Activated CD4-positive, alpha-beta T cell treated with anti-CD3 and anti-CD28 coated beads, Interleukin-2, amount 50 U/mL, for 24 hours (primary cell): Measurements from ENCODE around the gene GPR137.
"Not testable (repeated sequence)": the region's sequence is repeated elsewhere in the genome, so short reads cannot be mapped to it uniquely, and the experiment has no call there.

Experiments used
- DNase-seq, 2 donors: peaks; one replicate each; pipeline ENCODE4 v3.0.0-alpha.2; 2020; ENCODE audit warnings: low read depth in 1 of 2, low spot score in 1 of 2

Gene GPR137, protein sequence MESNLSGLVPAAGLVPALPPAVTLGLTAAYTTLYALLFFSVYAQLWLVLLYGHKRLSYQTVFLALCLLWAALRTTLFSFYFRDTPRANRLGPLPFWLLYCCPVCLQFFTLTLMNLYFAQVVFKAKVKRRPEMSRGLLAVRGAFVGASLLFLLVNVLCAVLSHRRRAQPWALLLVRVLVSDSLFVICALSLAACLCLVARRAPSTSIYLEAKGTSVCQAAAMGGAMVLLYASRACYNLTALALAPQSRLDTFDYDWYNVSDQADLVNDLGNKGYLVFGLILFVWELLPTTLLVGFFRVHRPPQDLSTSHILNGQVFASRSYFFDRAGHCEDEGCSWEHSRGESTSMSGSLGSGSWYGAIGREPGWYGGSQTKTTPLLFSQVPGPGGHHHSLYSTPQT

DNA sequence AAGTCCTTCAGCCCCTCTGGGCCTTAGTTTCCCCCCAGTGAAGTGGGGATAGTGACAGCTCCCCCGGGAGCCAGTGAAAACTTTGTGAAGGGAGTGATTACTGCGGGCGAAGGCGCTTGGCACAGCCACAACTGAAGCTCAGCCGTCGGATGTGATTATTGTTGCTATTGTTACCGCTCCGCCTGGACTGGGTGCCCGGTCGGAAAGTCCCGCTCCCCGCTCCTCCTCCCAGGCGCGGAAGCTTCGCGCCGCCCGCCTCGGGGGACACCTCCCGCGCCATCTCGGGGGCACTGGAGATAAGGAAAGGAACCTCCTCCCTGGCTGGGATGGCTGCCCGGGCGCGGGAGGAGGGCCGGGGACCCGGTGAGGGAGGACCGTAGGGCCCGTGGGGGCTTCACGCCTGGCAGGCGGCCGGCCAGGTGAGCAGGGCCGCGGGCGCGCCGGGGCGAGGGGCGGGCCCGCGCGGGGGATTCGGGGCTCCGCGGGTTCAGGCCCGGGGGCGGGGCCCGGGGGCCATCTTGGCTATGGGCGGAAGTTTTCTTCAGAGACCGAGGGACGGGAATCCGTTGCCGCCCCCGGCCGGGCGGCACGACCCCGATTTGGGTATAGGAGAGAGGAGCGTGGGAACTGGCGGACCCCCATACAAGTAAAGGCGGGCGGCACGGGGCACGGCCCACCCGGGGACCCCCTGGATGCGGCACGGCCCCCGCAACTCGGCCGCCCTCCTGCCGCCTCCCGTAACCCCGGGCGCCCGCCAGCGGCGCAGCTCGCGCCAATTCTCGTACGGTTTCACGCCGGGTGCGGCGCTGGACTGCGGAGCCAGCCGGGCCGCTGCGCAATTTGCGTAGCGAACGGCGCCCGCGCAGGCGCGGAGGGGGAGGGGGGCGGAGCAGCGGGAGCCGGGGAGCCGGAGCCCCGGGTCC, at the start of gene GPR137:
GPR137 (plus strand) TSS at position 887 of the 923 bp plus-strand sequence. CDS start 677 bp downstream, outside the sequence.
- peak; percentile 80 to 97 for DNase-seq

DNA sequence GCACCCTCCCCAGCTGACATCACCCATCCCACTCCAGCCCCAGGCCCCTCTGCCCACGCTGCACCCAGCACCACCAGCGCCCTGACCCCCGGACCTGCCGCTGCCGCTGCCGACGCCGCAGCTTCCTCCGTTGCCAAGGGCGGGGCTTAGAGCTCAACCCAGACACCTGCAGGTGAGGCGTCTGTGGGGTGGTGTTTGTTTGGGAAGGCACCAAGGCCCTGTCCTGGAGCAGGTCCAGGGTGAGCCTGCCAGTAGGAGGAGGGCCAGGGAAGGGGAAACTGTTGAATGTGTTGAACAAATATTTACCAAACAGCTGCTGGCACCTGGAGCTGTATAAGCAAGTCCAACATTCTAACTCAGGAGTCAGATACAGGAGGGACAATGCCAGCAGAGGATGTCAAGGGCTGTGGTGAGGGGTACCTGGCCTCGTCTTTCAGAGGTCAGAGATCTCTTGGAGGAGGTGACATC, 48.1 kb upstream of the GPR137 start:
- DNase-seq: no peak

DNA sequence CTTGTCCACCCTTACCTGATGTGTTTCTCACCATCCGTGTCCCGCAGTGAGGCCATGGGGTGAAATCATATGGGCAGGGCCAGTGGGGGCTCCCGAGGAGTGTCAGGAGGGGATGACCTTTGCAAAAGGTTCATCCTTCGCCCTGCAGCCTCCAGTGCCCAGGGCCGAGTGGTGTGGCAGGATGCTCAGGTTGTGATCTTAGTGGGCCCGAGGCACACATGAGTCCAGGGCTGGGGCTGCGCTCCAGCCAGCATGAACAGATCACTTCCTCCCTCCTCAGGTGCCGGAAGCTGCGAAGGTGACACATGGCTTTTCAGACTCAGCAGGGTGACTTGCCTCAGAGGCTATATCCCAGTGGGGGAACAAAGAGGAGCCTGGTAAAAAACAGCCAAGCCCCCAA, 47.6 kb upstream of the GPR137 start:
- DNase-seq: no peak

DNA sequence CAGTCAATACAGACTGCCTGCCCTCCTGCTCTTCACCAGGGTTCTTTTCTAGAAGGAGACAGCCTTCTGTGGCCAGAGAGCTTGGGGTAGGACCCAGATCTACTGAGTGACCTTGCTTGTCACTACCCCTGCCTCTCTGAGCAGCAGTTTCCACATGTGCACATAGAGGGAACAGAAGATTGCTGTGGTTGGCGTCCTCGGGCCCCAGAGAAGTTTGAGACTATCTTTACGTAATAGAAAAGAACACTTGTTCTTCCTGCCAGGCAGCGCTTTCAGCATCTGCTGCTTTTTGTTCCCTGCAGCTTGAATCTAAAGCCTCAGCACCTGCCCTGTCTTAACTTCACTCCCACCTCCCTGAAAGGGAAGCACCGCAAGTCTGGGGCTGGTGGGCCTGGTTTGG, 46.6 kb upstream of the GPR137 start:
- DNase-seq: no peak

DNA sequence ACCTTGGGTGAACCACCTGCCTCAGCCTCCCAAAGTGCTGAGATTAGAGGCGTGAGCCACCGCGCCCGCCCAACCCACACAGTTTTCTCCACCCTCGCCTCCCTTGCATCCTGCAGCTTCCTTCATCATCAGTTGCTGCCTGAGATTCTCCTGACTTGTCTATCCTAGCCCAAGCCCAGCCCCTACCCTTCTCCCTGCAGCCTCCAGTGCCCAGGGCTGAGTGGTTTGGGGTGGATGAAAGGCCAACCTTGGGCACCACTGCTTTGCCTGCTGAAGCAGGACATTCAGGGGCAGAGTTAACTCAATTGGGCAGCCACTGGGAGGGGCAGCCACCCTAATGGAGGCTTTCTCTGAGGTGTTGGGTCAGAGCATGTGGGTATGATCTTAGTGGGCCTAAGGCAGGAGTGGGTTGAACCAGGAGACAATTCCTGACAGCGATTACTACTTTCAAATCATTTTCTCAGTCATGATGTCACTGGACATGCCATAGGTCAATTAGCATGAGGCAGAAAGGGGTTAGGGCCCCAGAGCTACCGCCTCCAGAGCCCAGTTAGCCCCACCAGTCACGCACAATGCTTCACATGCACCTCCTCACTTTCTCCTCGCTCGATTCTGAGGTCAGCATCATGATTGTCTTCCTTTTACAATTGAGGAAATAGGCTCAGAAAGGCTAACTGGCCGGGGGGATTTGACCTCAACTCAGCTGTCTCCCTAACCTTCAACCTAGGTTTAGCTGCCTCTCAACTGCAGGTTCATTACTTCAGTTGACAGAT, 45.8 kb upstream of the GPR137 start:
- no peak for DNase-seq

DNA sequence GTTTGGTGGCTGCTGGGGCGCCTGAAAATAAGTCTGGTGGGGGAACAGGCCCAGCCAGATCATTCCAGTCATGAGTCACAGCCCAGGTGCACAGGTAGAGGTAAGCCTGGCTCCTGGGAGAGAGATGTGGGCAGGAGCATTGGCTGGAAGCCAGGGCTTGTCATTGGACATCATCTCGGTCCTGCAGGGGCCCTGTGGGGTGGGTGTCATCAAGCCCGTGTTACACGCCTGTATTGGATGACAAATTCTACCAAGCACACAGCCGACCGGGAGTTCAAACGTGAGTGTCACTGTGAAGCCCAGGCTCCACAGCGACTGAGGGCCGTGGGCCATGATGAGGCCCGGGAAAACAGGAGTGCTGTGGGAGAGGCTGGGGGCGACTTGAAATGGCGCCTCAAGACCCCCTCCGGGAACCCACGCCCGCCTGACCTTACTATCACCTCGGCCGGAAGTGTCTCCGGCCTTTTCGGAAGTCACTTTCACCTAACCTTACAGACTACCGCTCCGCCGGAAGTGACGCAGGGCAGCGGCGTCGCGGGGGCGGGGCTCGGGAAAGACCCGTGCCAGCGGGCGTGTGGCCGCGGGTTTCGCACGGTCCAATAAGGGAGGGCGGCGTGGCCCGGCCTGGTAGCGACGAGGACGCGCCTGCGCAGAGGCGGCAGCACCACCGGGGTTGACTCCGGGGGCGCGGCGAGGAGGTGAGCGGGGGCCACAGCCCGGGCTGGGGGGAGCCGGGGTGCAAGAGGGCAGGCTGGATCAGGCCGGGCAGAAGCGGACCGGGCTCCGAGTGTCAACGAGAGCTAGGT, 45.0 kb upstream of the GPR137 start, which contains the start of gene FKBP2:
FKBP2 (plus strand) TSS at position 661 of the 806 bp plus-strand sequence. CDS start 1,293 bp downstream, outside the sequence.
- peak; percentile 96 for DNase-seq

DNA sequence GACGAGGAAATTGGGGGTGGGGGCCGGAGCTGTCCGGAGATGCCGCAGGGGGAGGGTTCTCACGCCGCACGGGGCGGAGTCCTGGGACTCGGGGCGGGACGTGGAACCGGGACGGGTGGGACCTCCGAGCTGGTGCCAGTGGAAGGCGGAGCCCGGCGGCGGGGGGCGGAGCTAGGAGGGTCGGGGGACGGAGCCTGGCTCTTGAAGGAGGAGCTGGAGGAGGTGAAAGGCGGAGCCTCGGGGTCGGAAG, 44.5 kb upstream of the GPR137 start:
- peak; percentile 99 for DNase-seq

DNA sequence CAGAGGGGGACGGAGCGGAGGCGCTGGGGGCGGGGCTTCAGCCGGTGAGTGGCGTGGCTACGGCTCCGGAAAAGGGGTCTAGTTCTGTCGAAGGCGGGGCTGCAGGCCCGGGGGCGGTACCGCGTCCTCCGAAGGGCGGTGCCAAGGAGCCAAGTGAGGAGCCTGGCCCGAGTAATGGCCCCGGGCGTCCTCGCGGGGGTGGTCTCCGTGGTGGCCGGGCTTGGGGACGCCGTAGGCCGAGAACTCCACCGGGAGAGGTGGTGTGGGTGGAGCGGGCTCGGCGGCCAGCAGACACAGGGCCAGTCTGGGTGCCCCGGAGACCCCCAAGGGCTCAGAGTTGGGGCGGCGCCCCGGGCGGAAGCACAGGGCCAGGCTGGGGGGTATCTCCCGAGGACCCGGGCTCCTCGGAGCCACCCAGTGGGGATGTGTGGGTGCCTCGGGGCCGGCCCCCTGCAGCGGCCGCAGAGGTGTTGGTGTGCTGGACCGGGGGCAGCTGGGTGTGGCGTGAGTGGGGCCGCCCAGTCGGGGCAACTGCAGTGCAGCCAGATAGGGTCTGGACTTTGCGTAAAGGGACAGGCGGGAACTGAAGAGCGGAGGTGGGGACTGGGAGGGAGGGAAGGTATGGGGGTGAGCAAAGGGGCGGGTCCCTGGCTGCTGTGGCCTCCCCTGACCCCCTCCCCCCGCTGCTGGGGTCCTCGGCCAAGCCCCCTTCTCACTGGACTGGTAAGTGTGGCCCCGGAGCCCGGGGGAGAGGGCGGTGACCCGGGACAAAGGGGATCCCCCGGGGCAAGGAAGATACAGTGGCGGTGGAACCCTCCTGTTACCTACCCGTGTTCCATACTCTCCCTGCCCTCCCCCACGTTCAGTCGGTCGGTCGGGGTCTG, 43.9 kb upstream of the GPR137 start:
- DNase-seq: no peak

DNA sequence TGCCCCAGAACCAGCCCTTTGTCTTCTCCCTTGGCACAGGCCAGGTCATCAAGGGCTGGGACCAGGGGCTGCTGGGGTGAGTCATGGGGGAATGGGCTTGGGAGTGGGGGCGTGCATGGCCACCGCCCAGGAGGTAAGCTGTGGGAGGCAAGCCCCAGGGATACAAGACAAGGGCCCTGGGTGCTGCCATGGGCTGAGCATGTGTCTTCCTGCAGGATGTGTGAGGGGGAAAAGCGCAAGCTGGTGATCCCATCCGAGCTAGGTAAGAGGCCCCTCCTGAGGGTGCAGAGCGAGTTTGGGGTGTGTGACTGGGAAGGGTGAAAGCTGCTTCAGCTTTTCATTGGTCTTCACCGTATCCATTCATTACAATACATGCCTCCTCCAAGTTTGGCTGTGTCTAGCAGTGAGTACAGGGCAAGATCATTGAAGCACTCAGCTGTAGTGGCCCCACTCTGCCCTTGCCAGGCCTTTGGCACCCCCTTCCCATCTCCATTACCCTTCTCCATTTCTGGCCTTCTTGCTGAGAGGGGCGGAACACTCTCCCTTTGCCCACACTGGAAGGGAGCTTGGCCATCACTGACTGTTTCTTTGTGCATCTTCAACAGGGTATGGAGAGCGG, 42.3 kb upstream of the GPR137 start:
- DNase-seq: no peak

DNA sequence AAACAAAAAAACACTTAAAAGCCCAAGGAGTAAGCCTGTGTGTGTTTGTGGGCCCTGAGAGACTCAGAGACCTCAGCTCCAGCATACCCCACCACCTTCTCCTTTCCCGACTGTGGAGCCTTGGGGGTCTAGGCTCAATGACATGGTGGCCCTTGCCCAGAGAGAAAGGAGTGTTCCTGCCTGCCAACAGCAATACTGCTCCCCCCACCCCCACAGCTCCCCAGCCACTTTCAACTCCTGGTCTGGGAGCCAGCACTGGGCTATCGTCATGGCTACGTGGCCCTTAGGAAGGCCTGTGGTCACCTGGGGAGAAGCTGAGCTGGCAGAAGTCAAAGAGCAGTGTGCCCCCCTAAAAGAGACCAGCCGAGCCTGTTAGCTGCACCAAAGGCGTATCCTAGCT, 41.5 kb upstream of the GPR137 start:
- DNase-seq: no peak

DNA sequence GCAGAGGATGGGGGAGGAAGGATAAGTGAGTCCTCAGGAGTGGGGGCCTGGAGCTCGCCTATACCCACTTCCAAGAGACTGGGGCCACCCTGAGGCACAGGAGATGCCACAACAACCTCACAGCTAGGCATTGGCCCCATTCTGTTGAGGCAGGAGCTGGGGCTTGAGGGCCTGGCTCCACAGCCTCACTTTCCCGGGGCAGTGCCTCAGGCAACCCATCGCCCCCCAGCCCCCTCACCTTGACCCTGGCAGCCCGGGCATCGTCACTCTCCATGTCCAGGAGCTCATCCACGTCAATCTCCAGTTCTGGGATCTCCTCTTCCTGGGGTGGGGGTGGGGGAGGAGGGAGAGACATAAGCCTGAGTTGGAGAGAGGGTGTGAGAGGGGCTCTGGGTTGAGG, 40.7 kb upstream of the GPR137 start:
- no peak for DNase-seq

DNA sequence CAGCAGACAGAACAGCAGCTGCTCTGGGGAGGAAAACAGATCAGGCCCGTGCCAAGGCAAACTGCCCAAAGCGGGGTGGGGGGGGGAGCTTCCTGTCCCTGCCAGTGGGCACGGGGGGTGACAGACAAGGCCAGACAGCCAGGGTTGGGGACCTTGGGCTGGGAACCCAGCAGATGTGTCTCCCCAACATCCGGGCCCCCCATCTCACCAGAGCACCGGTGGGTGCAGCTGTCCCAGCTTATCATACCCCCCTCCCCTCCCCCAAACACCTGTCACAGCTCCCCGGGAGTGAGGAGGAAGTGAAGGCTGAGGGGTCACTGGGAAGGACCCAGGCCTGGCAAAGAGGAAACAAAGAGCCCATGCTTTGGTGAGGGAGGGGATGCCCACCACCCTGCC, 40.2 kb upstream of the GPR137 start:
- DNase-seq: no peak

DNA sequence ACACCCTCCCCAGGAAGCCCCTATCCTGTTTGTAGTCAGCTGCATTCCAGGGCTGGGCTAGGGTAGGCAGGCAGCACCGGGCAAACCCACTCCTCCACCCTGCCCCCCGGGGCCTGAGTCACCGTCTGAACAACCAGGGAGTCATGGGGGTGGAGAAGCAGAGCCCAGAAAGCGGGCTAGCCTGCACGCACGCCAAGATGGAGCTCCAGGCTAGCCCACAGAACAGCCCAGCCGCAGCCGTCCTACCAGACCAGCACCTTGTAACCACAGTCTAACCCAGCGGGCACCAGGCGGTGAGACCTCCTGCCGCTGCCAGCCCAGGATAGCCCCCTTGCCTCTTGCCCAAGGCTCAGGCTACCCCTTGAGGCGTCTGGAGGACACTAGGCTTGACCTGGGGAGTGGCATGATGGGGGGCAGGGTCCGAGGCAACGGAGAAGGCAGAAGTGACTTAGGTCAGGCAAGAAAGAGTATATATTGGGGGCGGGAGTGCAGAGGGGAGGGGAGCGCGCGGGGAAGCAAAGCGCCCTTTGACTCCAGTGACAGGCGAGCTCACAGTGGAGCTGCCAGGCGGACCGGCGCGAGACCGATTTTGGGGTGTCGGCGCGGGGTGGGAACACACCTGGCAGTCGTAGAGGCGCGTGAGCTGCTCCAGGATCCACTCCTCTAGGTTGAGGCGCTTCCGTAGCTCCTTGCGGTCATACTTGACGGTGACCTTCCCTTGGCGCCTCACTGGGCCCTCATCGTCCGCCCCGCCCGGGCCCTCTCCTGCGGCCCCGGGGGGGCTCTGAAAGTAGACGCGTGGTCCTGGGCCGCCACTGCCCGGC, 39.6 kb upstream of the GPR137 start:
- peak; percentile 58 to 76 for DNase-seq

DNA sequence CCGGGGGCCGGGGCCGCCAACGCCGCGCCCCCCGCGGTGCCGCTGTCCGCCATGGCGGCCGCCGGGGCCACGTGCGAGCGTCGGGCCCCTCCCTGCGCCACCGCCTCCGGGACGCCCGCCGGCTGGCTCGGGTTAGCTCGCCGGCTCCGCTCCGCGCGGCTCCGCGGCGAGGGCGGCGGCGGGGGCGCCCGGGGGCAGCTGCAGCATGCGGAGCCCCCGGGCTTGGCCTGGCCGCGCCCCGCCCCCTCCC, 39.1 kb upstream of the GPR137 start:
- DNase-seq: not testable (repeated sequence)

DNA sequence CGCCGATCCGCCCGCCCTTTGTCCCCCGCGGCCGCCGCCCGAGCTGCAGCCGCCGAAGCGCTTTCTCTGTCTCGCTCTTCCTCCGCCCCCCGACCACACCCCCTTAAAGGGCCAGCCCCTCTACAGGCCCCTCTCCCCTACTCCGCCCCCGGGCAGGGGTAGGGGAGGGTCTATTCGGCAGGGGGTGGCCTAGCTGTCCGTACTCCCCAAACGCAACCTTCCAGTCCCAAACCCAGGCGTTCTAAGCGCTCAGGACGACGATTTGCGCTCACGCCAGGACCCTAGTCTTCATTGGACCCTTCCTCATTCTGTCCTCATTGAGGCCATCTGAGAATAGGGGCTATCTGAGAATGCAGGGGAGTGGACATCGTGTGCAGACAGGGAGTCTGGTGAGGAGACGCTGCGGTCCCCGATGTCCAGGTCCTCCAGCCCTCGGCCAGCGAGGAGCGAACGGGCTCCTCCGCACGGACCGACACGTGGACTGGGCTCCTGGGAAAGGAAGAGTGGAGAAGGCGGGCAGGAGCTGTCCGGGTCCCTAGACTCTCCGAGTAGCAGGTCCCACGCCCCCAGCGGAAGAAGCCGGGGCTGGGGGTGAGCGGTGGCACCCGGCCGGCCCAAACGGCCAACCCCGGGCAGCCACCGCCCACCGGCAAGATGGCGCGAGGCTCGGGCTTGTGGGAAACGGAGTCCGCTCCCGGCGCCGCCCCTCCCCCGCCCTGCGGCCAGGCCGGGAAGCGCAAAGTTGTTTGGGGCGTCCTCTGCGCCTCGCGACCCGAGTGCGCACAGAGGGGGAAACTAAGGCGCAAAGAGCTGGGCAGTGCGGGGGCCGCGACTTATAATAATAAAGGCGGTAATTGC, 38.5 kb upstream of the GPR137 start, which contains the start of gene PPP1R14B:
PPP1R14B (minus strand) TSS at position 73 of the 858 bp plus-strand sequence. CDS start 270 bp downstream, outside the sequence.
- peak; percentile 59 to 71 for DNase-seq

DNA sequence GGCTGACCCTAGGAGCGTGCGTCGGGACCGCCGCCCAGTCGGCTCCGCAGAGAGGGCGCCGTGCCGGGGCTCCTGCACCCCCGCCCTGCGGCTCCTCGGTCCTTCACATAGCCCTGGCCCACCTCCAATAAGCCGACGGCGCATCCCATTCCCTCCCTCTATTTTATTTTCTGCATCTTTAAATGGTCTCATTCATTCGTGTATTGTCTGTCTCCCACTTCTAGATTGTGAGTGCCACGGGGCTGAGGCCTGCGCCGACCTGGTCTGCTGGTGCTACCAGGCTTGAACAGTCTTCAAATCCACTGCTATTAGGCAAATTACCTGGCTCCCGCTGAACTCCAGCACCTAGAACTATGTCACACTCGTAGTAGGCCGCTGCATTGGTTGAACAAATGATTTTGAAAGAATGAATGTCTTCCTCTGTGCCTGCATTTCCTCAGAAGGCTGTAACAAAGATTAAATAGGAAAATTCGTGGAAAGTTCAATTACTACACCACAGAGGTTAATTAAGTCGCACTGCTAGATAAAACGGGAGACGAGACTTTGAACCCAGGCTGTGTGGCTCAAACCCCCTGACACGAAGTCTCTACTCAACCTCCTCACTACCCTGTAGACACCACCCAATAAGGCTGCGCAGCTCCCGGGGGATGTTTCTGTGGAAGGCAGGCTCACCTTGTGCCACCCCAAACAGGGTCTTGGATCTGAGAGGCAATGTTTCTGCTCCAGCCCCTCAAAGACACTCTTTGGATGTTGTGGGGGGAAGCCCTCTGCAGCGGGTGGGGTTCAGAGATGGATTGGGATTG, 37.7 kb upstream of the GPR137 start:
- no peak for DNase-seq

DNA sequence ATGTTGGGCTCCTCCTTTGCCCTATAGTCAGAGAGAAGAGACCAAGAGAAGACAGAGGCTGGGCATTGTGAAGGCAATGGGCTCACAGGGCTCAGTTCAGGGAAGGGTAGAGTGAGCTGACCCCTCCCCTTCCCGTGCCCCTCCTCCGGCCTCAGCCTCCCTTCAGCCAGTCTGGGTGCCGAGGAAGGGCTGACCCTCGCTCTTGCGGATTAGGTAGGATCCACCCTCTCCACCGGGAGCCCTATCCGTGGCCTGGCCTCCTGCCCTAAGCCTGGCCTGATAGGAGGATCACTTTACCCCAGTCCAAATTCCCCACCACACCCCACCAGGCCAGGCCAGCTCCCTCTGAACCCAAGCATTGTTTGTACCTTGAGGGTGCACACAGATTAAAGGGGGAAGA, 37.1 kb upstream of the GPR137 start:
- no peak for DNase-seq
